Activated CD4-positive, alpha-beta T cell treated with anti-CD3 and anti-CD28 coated beads, Interleukin-2, Interleukin-6, amounts not matched to agents 100 ng/mL and 50 ng/mL, durations not matched to agents 16 hours and 8 hours (primary cell): ENCODE results near the gene PDP2.
A peak's percentile ranks its signal among the peaks of the same experiment; 100 is the strongest.

Source experiments
- DNase-seq: peaks from one replicate; pipeline ENCODE4 v3.0.0-alpha.2; 2020

The PDP2 gene

DNA sequence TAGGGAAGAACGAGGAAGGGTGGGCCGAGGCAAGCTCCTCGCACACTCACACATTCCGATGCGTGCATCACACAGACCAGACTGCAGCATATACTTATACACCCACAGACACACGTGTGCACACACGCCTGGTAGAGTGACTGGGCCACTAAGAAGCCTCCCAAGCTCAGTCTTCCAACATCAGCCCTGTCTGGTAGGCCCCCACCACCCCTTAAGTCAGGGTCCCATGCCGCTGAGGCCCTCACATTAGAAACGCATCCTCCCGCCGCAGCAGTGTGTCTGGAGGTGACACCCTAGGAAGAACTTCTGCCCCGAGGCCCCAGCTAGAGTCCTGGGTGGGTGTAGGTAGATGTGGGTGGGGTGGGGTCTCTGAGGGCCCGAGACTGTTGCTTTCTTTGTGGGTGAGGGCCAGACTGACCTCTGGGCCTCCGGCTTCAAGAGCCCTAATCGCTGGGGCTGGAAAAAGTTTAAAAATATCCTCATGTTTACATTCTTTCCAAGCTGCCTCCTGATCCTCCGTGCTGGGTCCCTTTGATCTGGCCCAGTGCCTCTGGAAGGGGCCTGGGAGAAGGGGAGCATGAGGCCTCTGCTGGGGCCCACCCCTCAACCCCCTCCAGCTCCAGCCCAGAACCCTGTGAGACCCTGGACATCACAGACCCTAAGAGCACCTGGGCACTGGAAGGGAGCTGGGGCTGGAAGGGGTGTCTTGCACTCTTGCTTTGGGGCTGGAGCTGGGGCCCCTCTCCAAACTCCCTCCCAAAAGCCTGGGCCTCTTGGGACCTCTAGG, 24.7 kb downstream of the PDP2 start:
- no peak for DNase-seq

- peak; percentile 38 for DNase-seq
Measured at GRCh38 chr16:66905633-66906539, 25.6 kb downstream of the PDP2 start.

- no peak for DNase-seq
Measured at GRCh38 chr16:66906916-66907836, 26.9 kb downstream of the PDP2 start.

- DNase-seq = no peak
Measured at GRCh38 chr16:66908116-66908515, 27.8 kb downstream of the PDP2 start.

DNA sequence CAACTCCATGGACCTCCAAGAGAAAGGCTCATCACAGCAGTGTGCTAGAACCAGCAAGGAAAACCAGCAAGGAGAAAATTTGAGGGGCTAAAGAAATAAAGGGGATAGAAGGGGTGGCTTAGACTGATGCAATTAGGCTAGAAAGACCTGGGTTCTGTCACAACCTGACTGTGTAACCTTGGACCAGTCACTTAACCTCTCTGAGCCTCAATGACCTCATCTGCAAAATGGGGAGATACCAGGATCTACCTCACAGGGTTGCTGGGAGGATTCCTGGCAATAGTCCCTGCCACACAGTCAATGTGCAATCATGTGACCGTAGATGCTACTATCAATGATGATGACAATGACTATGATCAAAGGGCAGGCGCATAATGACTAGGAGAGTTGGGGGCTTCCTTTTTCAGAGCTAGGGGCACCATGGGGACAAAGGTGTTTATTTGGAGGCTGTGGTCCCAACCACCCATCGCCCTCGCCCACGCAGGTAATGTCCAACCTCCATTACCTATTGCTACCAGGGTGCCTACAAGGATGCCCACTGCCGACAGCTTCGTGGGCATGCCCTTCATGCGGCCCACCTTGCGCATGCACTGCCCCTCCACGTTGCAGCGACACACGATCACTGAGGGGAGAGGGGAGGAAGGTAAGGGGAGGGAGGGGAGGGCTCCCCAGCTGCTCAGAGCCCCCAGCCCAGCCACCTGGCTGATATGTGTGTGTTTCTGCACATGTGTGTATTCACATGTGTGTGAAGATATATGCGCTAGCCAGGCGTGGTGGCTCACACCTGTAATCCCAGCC, 28.6 kb downstream of the PDP2 start:
- DNase-seq = no peak

- DNase-seq = no peak
Measured at GRCh38 chr16:66910175-66910940, 30.0 kb downstream of the PDP2 start.

DNA sequence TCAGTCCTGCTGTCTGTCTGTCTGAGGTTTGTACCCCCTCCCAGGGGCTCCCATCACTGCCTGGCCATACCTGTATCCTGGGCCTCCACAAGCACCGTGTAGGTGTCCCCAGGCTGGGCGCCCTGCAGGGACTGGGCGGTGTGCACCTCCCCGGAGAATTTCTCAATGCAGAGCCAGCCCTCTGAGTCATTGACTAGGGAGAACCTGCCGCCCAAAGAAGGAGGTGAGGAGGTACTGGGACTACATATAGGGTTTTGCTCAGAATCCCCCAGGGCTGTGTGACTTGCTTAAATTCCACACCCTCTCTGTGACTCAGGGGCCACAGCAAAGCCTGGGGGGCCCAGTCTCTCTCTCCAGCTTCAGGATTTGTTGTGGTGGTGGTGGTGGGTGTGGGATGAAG, 30.8 kb downstream of the PDP2 start:
- DNase-seq = no peak

DNA sequence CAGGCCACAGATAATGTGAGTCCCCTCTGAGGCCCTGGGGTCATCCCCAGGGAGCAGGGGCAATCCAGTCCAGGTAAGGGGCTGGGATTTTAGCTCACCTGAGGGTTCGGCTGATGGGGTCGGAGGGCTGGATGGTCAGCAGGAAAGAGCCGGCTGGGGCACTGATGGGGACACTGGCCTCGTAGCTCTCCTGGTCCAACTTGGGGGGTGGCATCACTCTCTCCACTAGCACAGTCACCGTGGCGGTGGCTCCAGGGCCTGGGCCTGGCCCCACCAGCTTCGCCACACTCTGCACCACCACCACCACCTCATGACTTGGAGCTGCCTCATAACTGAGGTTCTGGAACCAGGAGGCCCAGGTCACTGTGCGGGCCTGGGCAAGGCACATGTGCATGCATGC, 31.5 kb downstream of the PDP2 start:
- no peak for DNase-seq

- DNase-seq = no peak
Measured at GRCh38 chr16:66913081-66913480, 32.8 kb downstream of the PDP2 start.

GRCh38 chr16:66913711-66914110, 33.4 kb downstream of the PDP2 start:
- DNase-seq = no peak

DNA sequence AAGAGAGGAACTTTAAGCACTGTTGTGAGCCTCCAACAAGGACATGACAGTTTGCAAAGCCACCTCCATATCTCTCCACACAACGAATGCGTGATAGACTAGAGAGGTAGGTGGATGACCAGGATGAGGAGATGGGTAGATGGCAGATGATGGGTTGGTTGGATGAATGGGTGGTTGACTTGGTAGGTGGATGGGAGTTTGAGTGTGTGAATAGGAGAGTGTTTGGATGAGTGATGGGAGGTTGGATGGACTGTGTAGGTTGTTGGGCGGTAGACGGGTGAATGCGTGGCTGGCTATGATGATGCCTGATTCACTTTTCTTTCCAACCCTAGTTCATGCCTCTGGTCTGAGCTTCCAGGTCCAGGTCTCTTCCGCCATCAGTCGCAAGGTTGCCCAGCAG, 34.2 kb downstream of the PDP2 start:
- DNase-seq = no peak

- no peak for DNase-seq
Measured at GRCh38 chr16:66915041-66915440, 34.7 kb downstream of the PDP2 start.

- DNase-seq = no peak
Measured at GRCh38 chr16:66916518-66916917, 36.2 kb downstream of the PDP2 start.

DNA sequence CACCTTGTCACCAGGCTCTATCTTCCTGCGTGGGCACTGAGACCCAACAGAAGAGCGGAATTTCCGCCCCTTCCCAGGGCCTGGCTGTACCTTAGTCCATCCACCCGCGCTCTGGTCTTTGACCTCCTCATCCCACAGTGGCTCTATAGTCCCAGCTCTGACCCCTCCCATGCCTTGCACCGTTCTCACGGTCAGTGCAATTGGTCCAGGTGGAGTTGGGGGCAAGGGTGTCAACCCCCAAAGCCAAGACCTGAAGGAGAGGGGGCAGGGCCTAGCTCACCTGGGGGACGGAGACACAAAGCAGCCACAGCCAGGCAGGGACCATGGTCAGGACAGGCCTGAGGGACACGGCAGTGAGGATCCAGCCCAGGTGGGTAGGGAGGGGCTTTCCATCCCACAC, 37.4 kb downstream of the PDP2 start:
- DNase-seq = no peak

- no peak for DNase-seq
Measured at GRCh38 chr16:66918355-66918754, 38.0 kb downstream of the PDP2 start.

- DNase-seq = no peak
Measured at GRCh38 chr16:66918803-66919568, 38.7 kb downstream of the PDP2 start, which contains the start of gene CDH16. CDH16 (minus strand) TSS chr16:66918885; CDS start chr16:66918065, 820 bp downstream.

GRCh38 chr16:66919569-66920298, 39.4 kb downstream of the PDP2 start:
- DNase-seq = no peak

GRCh38 chr16:66920299-66920590, 39.9 kb downstream of the PDP2 start:
- no peak for DNase-seq

- no peak for DNase-seq
Measured at GRCh38 chr16:66920924-66921680, 40.8 kb downstream of the PDP2 start.
